ENCODE results near the gene GSTO1.
"Not testable (repeated sequence)": the region's sequence is repeated elsewhere in the genome, so short reads cannot be mapped to it uniquely, and the experiment has no call there.

GSTO1 gene

DNA sequence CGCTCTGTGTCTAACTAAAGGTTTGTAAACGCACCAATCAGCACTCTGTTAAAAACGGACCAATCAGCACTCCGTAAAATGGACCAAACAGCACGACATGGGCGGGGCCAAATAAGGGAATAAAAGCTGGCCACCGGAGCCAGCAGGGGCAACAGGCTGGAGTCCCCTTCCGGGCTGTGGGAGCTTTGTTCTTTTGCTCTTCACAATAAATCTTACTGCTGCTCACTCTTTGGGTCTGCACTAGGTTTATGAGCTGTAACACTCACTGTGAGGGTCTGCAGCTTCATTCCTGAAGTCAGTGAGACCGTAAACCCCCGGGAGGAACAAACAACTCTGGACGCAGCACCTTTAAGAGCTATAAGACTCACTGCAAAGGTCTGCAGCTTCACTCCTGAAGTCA lies 5.8 kb upstream of the GSTO1 start:
- not testable (repeated sequence) for H3K4me2 ChIP-seq (ENCODE audit: low read length); H3K4me3 ChIP-seq (ENCODE audit: low read depth, low read length); H2AFZ ChIP-seq (ENCODE audit: insufficient read depth, low read length, poor library complexity); H3K23ac ChIP-seq (ENCODE audit: low read length); H2AK5ac ChIP-seq (ENCODE audit: low read length); H3K4me1 ChIP-seq (ENCODE audit: control insufficient read depth in 1 of 2, insufficient read depth in 2 of 2, low read length in 2 of 2); H3K79me1 ChIP-seq (ENCODE audit: low read length); H3K14ac ChIP-seq (ENCODE audit: low read length); H3K79me2 ChIP-seq (ENCODE audit: control insufficient read depth, insufficient read depth, low read length, poor library complexity); H3K36me3 ChIP-seq (ENCODE audit: control insufficient read depth in 1 of 2, insufficient read depth in 2 of 2, low read length in 2 of 2); H3K9me3 ChIP-seq (ENCODE audit: insufficient read depth, low read depth, low read length); H4K12ac ChIP-seq (ENCODE audit: low read depth, low read length); H3K9ac ChIP-seq (ENCODE audit: low read length); H3K18ac ChIP-seq (ENCODE audit: low read length); H2BK5ac ChIP-seq (ENCODE audit: low read depth, low read length, poor library complexity); H3K4ac ChIP-seq (ENCODE audit: low read depth, low read length); H3K27ac ChIP-seq (ENCODE audit: low read depth, low read length); H4K91ac ChIP-seq (ENCODE audit: low read depth, low read length); H3K27me3 ChIP-seq (ENCODE audit: insufficient read depth, low read length); H2BK120ac ChIP-seq (ENCODE audit: insufficient read depth, low read length, poor library complexity); H4K8ac ChIP-seq (ENCODE audit: low read depth, low read length); DNase-seq; H2BK12ac ChIP-seq (ENCODE audit: low read length)
- no CpG with 5 or more reads among the region's 11 CpGs for WGBS (ENCODE audit: extremely low coverage, insufficient coverage, insufficient read length)

DNA sequence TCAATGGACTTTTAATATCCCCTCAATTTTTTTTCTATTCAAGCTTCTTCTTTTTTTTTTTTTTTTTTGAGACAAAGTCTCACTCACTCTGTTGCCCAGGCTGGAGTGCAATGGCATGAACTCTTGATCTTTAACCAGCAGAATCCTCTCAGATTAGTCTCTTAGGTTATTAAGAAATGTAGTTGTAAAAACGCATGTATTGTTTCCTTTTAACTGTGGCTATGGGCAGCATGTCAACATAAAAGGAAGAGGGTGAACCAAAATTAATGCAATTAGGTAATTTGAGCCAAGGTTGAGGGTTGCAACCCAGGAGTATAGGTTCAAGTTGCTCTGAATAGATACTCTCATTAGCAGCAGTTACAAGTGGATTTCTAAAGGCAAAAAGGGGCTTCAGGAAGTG lies 4.3 kb upstream of the GSTO1 start:
- WGBS (ENCODE audit: extremely low coverage, insufficient coverage, insufficient read length) = no CpG with 5 or more reads among the region's 1 CpG
- H3K14ac ChIP-seq (ENCODE audit: low read length) = no peak overlapping the region
- no peak overlapping the region for H3K4me2 ChIP-seq (ENCODE audit: low read length)
- no peak overlapping the region for H4K12ac ChIP-seq (ENCODE audit: low read depth, low read length)
- peaks cover 8% of the 10 kb centered on the region for H3K79me1 ChIP-seq (ENCODE audit: low read length)
- H4K91ac ChIP-seq (ENCODE audit: low read depth, low read length) = no peak overlapping the region
- H2AK5ac ChIP-seq (ENCODE audit: low read length) = no peak overlapping the region
- H3K4ac ChIP-seq (ENCODE audit: low read depth, low read length) = no peak overlapping the region
- H3K23ac ChIP-seq (ENCODE audit: low read length) = no peak overlapping the region
- H3K4me1 ChIP-seq (ENCODE audit: control insufficient read depth in 1 of 2, insufficient read depth in 2 of 2, low read length in 2 of 2) = peaks cover 0 to 6% of the 10 kb centered on the region in 2 experiments
- no peaks in the 10 kb centered on the region for H3K27me3 ChIP-seq (ENCODE audit: insufficient read depth, low read length)
- H3K9ac ChIP-seq (ENCODE audit: low read length) = no peak overlapping the region
- no peak overlapping the region for H4K8ac ChIP-seq (ENCODE audit: low read depth, low read length)
- H2BK12ac ChIP-seq (ENCODE audit: low read length) = no peak overlapping the region
- peaks cover 5% of the 10 kb centered on the region for H3K9me3 ChIP-seq (ENCODE audit: insufficient read depth, low read depth, low read length)
- H3K18ac ChIP-seq (ENCODE audit: low read length) = no peak overlapping the region
- H3K36me3 ChIP-seq (ENCODE audit: control insufficient read depth in 1 of 2, insufficient read depth in 2 of 2, low read length in 2 of 2) = no peaks in the 10 kb centered on the region
- H3K4me3 ChIP-seq (ENCODE audit: low read depth, low read length) = no peak overlapping the region
- H3K79me2 ChIP-seq (ENCODE audit: control insufficient read depth, insufficient read depth, low read length, poor library complexity) = peaks cover 7% of the 10 kb centered on the region
- no peak overlapping the region for H3K27ac ChIP-seq (ENCODE audit: low read depth, low read length)
- no peak overlapping the region for H2BK5ac ChIP-seq (ENCODE audit: low read depth, low read length, poor library complexity)
- no peak overlapping the region for H2AFZ ChIP-seq (ENCODE audit: insufficient read depth, low read length, poor library complexity)
- no peak overlapping the region for H2BK120ac ChIP-seq (ENCODE audit: insufficient read depth, low read length, poor library complexity)
- DNase-seq = no peak

DNA sequence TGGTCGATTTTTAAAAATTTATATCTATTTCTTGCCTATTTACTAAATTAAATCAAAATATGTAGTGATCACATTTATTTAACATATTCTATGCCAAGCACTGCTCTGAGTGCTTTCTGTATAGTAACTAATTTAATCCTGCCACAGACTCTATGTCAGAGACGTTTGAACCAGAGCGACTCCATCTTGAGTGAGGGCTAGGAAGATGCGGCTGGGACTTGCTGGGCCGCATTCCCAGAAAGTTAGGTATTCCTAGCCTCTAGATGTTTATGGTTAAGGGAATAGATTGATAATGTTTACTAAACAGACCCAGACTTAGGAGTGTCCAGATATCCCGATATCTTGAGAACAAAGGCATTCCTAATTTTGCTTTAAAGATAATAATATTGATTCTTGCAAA lies 3.2 kb upstream of the GSTO1 start:
- Histone ChIP-seq H3K4me2 (ENCODE audit: low read length) (no peak overlapping the region), H4K12ac (ENCODE audit: low read depth, low read length) (no peak overlapping the region), H3K18ac (ENCODE audit: low read length) (no peak overlapping the region), H3K9me3 (ENCODE audit: insufficient read depth, low read depth, low read length) (no peaks in the 10 kb centered on the region), H2AFZ (ENCODE audit: insufficient read depth, low read length, poor library complexity) (no peak overlapping the region), H3K14ac (ENCODE audit: low read length) (no peak overlapping the region), H4K8ac (ENCODE audit: low read depth, low read length) (no peak overlapping the region), H3K36me3 (ENCODE audit: control insufficient read depth in 1 of 2, insufficient read depth in 2 of 2, low read length in 2 of 2) (no peaks in the 10 kb centered on the region), H4K91ac (ENCODE audit: low read depth, low read length) (no peak overlapping the region), H3K9ac (ENCODE audit: low read length) (no peak overlapping the region), H3K27me3 (ENCODE audit: insufficient read depth, low read length) (no peaks in the 10 kb centered on the region), H2BK120ac (ENCODE audit: insufficient read depth, low read length, poor library complexity) (no peak overlapping the region), H3K4me3 (ENCODE audit: low read depth, low read length) (no peak overlapping the region), H3K27ac (ENCODE audit: low read depth, low read length) (no peak overlapping the region), H2BK12ac (ENCODE audit: low read length) (no peak overlapping the region), H2BK5ac (ENCODE audit: low read depth, low read length, poor library complexity) (no peak overlapping the region), H2AK5ac (ENCODE audit: low read length) (no peak overlapping the region), H3K79me2 (ENCODE audit: control insufficient read depth, insufficient read depth, low read length, poor library complexity) (peaks cover 7% of the 10 kb centered on the region), H3K79me1 (ENCODE audit: low read length) (peaks cover 8% of the 10 kb centered on the region), H3K4ac (ENCODE audit: low read depth, low read length) (no peak overlapping the region), H3K4me1 (ENCODE audit: control insufficient read depth in 1 of 2, insufficient read depth in 2 of 2, low read length in 2 of 2) (peaks cover 0 to 6% of the 10 kb centered on the region in 2 experiments), H3K23ac (ENCODE audit: low read length) (no peak overlapping the region)
- no CpG with 5 or more reads among the region's 6 CpGs for WGBS (ENCODE audit: extremely low coverage, insufficient coverage, insufficient read length)
- peak; percentile 28 to 47 for DNase-seq

DNA sequence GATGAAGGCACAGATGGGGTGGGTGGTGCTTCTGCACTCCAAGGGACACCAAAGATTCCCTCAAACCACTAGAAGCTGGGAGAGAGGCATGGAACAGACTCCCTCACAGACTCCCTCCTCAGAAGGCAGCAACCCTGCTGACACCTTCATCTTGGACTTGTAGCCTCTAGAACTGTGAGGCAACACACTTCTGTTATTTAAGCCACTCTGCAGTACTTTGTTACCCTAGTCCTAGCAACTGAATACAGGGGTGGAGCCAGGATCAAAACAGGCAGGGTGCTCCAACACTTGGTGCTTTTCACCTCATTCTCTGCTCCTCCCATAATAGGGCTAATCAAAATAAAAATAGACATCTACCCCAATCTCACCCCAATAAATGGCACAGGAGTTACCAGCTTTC lies 2.3 kb upstream of the GSTO1 start:
- Histone ChIP-seq H3K4me3 (ENCODE audit: low read depth, low read length) (no peak overlapping the region), H3K9ac (ENCODE audit: low read length) (no peak overlapping the region), H2BK120ac (ENCODE audit: insufficient read depth, low read length, poor library complexity) (no peak overlapping the region), H2BK5ac (ENCODE audit: low read depth, low read length, poor library complexity) (no peak overlapping the region), H4K8ac (ENCODE audit: low read depth, low read length) (no peak overlapping the region), H3K36me3 (ENCODE audit: control insufficient read depth in 1 of 2, insufficient read depth in 2 of 2, low read length in 2 of 2) (no peaks in the 10 kb centered on the region), H2AFZ (ENCODE audit: insufficient read depth, low read length, poor library complexity) (no peak overlapping the region), H3K4ac (ENCODE audit: low read depth, low read length) (no peak overlapping the region), H4K12ac (ENCODE audit: low read depth, low read length) (no peak overlapping the region), H3K18ac (ENCODE audit: low read length) (no peak overlapping the region), H4K91ac (ENCODE audit: low read depth, low read length) (no peak overlapping the region), H2AK5ac (ENCODE audit: low read length) (no peak overlapping the region), H3K14ac (ENCODE audit: low read length) (no peak overlapping the region), H3K4me1 (ENCODE audit: control insufficient read depth in 1 of 2, insufficient read depth in 2 of 2, low read length in 2 of 2) (peaks cover 0 to 6% of the 10 kb centered on the region in 2 experiments), H3K27me3 (ENCODE audit: insufficient read depth, low read length) (no peaks in the 10 kb centered on the region), H3K4me2 (ENCODE audit: low read length) (no peak overlapping the region), H2BK12ac (ENCODE audit: low read length) (no peak overlapping the region), H3K9me3 (ENCODE audit: insufficient read depth, low read depth, low read length) (no peaks in the 10 kb centered on the region), H3K79me2 (ENCODE audit: control insufficient read depth, insufficient read depth, low read length, poor library complexity) (peaks cover 7% of the 10 kb centered on the region), H3K79me1 (ENCODE audit: low read length) (peaks cover 8% of the 10 kb centered on the region), H3K27ac (ENCODE audit: low read depth, low read length) (no peak overlapping the region), H3K23ac (ENCODE audit: low read length) (no peak overlapping the region)
- DNase-seq = no peak
